Trophoblast cell (in vitro differentiated cells and primary cell): ENCODE data around the gene KIF7.

ENCODE experiments used
- DNase-seq, 2 donors: peaks; one replicate each; pipeline ENCODE4 v3.0.0-alpha.2; 2016
- H2AFZ ChIP-seq: 2 replicates; pipeline ENCODE4 v1.6.1; 2013; ENCODE audit warnings: low read length, moderate library complexity, mild to moderate bottlenecking; ENCODE audit not compliant: insufficient read depth, poor library complexity
- H2AK5ac ChIP-seq: 2 replicates; pipeline ENCODE4 v1.6.1; 2013; ENCODE audit warnings: mild to moderate bottlenecking, low read length
- H2BK120ac ChIP-seq: 2 replicates; pipeline ENCODE4 v1.6.1; 2013; ENCODE audit warnings: low read length, mild to moderate bottlenecking, moderate library complexity; ENCODE audit not compliant: insufficient read depth, poor library complexity
- H2BK12ac ChIP-seq: 2 replicates; pipeline ENCODE4 v1.6.1; 2013; ENCODE audit warnings: mild to moderate bottlenecking, low read length, moderate library complexity
- H2BK5ac ChIP-seq: 2 replicates; pipeline ENCODE4 v1.6.1; 2013; ENCODE audit warnings: low read length, low read depth, moderate library complexity, mild to moderate bottlenecking; ENCODE audit not compliant: poor library complexity
- H3K14ac ChIP-seq: 2 replicates; pipeline ENCODE4 v1.6.1; 2013; ENCODE audit warnings: mild to moderate bottlenecking, low read length
- H3K18ac ChIP-seq: 2 replicates; pipeline ENCODE4 v1.6.1; 2013; ENCODE audit warnings: mild to moderate bottlenecking, low read length
- H3K23ac ChIP-seq: 2 replicates; pipeline ENCODE4 v1.6.1; 2013; ENCODE audit warnings: low read length
- H3K27ac ChIP-seq: 2 replicates; pipeline ENCODE4 v1.5.1; 2013; ENCODE audit warnings: low read depth, mild to moderate bottlenecking, inconsistent platforms, low read length, moderate library complexity
- H3K27me3 ChIP-seq: 2 replicates; pipeline ENCODE4 v1.6.1; 2013; ENCODE audit warnings: inconsistent platforms, mild to moderate bottlenecking, low read length, moderate library complexity; ENCODE audit not compliant: insufficient read depth
- H3K36me3 ChIP-seq, 2 experiments: 1 replicate in 1 of 2; 2 replicates in 1 of 2; pipeline ENCODE4 v1.6.1; 2013; ENCODE audit warnings: low read length in 2 of 2, mild to moderate bottlenecking in 2 of 2, moderate library complexity in 1 of 2; ENCODE audit not compliant: insufficient read depth in 2 of 2, control insufficient read depth in 1 of 2
- H3K4ac ChIP-seq: 2 replicates; pipeline ENCODE4 v1.6.1; 2013; ENCODE audit warnings: low read depth, mild to moderate bottlenecking, low read length, moderate library complexity
- H3K4me1 ChIP-seq, 2 experiments: 1 replicate in 1 of 2; 2 replicates in 1 of 2; pipeline ENCODE4 v1.6.1; 2013; ENCODE audit warnings: low read length in 2 of 2, mild to moderate bottlenecking in 2 of 2, moderate library complexity in 1 of 2; ENCODE audit not compliant: insufficient read depth in 2 of 2, control insufficient read depth in 1 of 2
- H3K4me2 ChIP-seq: 2 replicates; pipeline ENCODE4 v1.6.1; 2013; ENCODE audit warnings: inconsistent platforms, mild to moderate bottlenecking, low read length, moderate library complexity
- H3K4me3 ChIP-seq: 2 replicates; pipeline ENCODE4 v1.5.1; 2013; ENCODE audit warnings: mild to moderate bottlenecking, low read depth, low read length, inconsistent platforms
- H3K79me1 ChIP-seq: one replicate; pipeline ENCODE4 v1.6.1; 2013; ENCODE audit warnings: low read length
- H3K79me2 ChIP-seq: 2 replicates; pipeline ENCODE4 v1.6.1; 2013; ENCODE audit warnings: low read length, mild to moderate bottlenecking; ENCODE audit not compliant: control insufficient read depth, insufficient read depth, poor library complexity
- H3K9ac ChIP-seq: 2 replicates; pipeline ENCODE4 v1.6.1; 2013; ENCODE audit warnings: mild to moderate bottlenecking, low read length
- H3K9me3 ChIP-seq: 2 replicates; pipeline ENCODE4 v1.6.1; 2013; ENCODE audit warnings: low read depth, mild to moderate bottlenecking, control low read depth, inconsistent platforms, low read length; ENCODE audit not compliant: insufficient read depth
- H4K12ac ChIP-seq: 2 replicates; pipeline ENCODE4 v1.6.1; 2013; ENCODE audit warnings: low read depth, mild to moderate bottlenecking, low read length, moderate library complexity
- H4K8ac ChIP-seq: 2 replicates; pipeline ENCODE4 v1.6.1; 2013; ENCODE audit warnings: low read depth, mild to moderate bottlenecking, low read length, moderate library complexity
- H4K91ac ChIP-seq: one replicate; pipeline ENCODE4 v1.6.1; 2013; ENCODE audit warnings: low read depth, mild to moderate bottlenecking, low read length, moderate library complexity
- WGBS: extraction: QIAGEN DNeasy Blood & Tissue Kit; methylation state at CpG from one replicate; pipeline ENCODE4 v1.1.7; 2013; ENCODE audit warnings: missing lambda C conversion rate; ENCODE audit not compliant: insufficient read length, insufficient coverage; ENCODE audit errors: extremely low coverage; 5-methylcytosine and 5-hydroxymethylcytosine counted together

The KIF7 gene

DNA sequence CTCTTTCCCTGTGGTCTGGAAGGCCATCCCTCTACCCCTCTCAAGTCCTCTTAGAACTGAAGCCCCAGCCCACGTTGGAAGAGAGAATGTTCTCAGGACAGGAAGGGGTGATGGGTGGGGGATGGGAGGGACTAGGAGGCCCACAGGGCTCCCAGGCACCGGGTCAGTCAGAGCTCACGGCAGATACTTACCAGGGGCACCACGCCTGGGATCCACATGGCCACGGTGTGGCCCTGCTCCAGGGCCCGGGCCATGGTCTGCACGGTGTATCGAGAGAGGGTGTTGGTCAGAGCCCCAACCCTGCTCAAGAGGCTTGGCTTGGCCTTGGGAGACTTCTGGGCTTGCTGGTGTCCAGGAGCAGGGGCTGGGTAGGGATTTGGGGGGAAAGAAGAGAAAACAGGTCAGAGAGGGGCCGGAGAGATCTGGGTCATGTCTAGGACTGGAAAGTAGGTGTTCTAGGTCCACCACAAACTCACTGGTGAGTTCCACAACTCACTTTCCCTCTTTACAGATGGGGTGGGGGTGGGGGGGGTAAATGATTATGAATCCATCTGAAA is 14.1 kb upstream of the KIF7 start:
- H3K23ac ChIP-seq, result no peak overlapping the region
- no peaks in the 10 kb centered on the region for H3K79me2 ChIP-seq
- H2BK12ac ChIP-seq, result no peak overlapping the region
- no peak overlapping the region for H2BK5ac ChIP-seq
- peaks cover 1% of the 10 kb centered on the region for H3K9me3 ChIP-seq
- H3K4me1 ChIP-seq, result peaks cover 0 to 6% of the 10 kb centered on the region in 2 experiments
- H2AK5ac ChIP-seq, result no peak overlapping the region
- H3K36me3 ChIP-seq, result no peaks in the 10 kb centered on the region
- WGBS, result no CpG with 5 or more reads among the region's 9 CpGs
- no peak overlapping the region for H4K91ac ChIP-seq
- no peak overlapping the region for H3K27ac ChIP-seq
- H2BK120ac ChIP-seq, result no peak overlapping the region
- no peak for DNase-seq
- H3K18ac ChIP-seq, result no peak overlapping the region
- H3K4me2 ChIP-seq, result no peak overlapping the region
- H3K27me3 ChIP-seq, result peaks cover 8% of the 10 kb centered on the region
- no peak overlapping the region for H2AFZ ChIP-seq
- no peak overlapping the region for H4K12ac ChIP-seq
- no peak overlapping the region for H3K4ac ChIP-seq
- H3K4me3 ChIP-seq, result peak overlapping the region; percentile 30
- peaks cover 4% of the 10 kb centered on the region for H3K79me1 ChIP-seq
- no peak overlapping the region for H3K9ac ChIP-seq
- no peak overlapping the region for H3K14ac ChIP-seq
- H4K8ac ChIP-seq, result no peak overlapping the region

DNA sequence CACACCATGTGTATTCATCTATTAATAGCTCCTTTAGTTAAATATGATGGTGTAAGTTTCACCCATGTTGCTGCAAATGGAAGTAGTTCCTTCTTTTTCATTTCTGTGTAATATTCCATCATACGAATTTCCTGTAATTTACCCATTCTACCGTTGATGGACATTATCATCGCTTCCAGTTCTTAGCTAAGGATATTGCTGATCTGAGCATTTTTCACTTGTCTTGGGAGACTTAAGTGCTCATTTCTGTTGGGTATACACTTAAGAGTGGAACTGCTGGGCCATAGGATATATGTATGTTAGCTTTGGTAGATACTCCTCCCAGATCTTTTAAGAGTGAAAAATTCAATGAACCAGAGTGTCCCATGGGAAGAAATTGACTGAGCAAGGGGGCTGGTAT is 12.9 kb upstream of the KIF7 start:
- WGBS, result no CpG with 5 or more reads among the region's 3 CpGs
- no peak overlapping the region for H3K14ac ChIP-seq
- no peaks in the 10 kb centered on the region for H3K79me2 ChIP-seq
- no peak overlapping the region for H3K4me2 ChIP-seq
- no peak overlapping the region for H2AFZ ChIP-seq
- no peak overlapping the region for H3K4me3 ChIP-seq
- no peaks in the 10 kb centered on the region for H3K36me3 ChIP-seq
- no peak for DNase-seq
- H4K91ac ChIP-seq, result no peak overlapping the region
- no peak overlapping the region for H3K18ac ChIP-seq
- no peak overlapping the region for H2BK120ac ChIP-seq
- H2BK5ac ChIP-seq, result no peak overlapping the region
- H4K12ac ChIP-seq, result no peak overlapping the region
- H3K4ac ChIP-seq, result no peak overlapping the region
- peaks cover 6% of the 10 kb centered on the region for H3K79me1 ChIP-seq
- H3K23ac ChIP-seq, result no peak overlapping the region
- H4K8ac ChIP-seq, result no peak overlapping the region
- H3K27ac ChIP-seq, result no peak overlapping the region
- H2BK12ac ChIP-seq, result no peak overlapping the region
- H3K9ac ChIP-seq, result no peak overlapping the region
- H2AK5ac ChIP-seq, result no peak overlapping the region
- H3K4me1 ChIP-seq, result peaks cover 0 to 6% of the 10 kb centered on the region in 2 experiments
- peaks cover 9% of the 10 kb centered on the region for H3K27me3 ChIP-seq
- H3K9me3 ChIP-seq, result peaks cover 1% of the 10 kb centered on the region

DNA sequence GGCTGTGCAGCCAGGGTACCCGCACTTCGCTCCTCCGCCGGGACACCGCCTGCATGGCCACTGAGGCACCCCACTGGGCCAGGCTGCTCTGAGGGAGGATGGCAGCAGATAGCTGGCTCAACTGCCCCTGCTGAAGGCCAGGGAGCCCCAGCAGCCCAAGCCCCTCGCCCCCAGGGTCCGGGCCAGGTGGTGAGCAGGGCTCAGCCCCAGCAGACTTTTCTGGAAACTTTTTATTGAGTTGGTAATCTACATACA is 12.4 kb upstream of the KIF7 start:
- H4K91ac ChIP-seq, result no peak overlapping the region
- H2BK5ac ChIP-seq, result no peak overlapping the region
- H3K23ac ChIP-seq, result no peak overlapping the region
- H2AK5ac ChIP-seq, result no peak overlapping the region
- H3K4me2 ChIP-seq, result no peak overlapping the region
- H3K18ac ChIP-seq, result no peak overlapping the region
- H4K8ac ChIP-seq, result no peak overlapping the region
- H2BK12ac ChIP-seq, result no peak overlapping the region
- H2AFZ ChIP-seq, result no peak overlapping the region
- no peaks in the 10 kb centered on the region for H3K79me2 ChIP-seq
- H3K9me3 ChIP-seq, result no peaks in the 10 kb centered on the region
- DNase-seq, result no peak
- H3K79me1 ChIP-seq, result peaks cover 6% of the 10 kb centered on the region
- peaks cover 0 to 8% of the 10 kb centered on the region in 2 experiments for H3K4me1 ChIP-seq
- no peak overlapping the region for H4K12ac ChIP-seq
- H2BK120ac ChIP-seq, result no peak overlapping the region
- H3K4ac ChIP-seq, result no peak overlapping the region
- no peak overlapping the region for H3K4me3 ChIP-seq
- peaks cover 9% of the 10 kb centered on the region for H3K27me3 ChIP-seq
- no peak overlapping the region for H3K9ac ChIP-seq
- H3K36me3 ChIP-seq, result no peaks in the 10 kb centered on the region
- WGBS, result no CpG with 5 or more reads among the region's 7 CpGs
- no peak overlapping the region for H3K14ac ChIP-seq
- H3K27ac ChIP-seq, result no peak overlapping the region

DNA sequence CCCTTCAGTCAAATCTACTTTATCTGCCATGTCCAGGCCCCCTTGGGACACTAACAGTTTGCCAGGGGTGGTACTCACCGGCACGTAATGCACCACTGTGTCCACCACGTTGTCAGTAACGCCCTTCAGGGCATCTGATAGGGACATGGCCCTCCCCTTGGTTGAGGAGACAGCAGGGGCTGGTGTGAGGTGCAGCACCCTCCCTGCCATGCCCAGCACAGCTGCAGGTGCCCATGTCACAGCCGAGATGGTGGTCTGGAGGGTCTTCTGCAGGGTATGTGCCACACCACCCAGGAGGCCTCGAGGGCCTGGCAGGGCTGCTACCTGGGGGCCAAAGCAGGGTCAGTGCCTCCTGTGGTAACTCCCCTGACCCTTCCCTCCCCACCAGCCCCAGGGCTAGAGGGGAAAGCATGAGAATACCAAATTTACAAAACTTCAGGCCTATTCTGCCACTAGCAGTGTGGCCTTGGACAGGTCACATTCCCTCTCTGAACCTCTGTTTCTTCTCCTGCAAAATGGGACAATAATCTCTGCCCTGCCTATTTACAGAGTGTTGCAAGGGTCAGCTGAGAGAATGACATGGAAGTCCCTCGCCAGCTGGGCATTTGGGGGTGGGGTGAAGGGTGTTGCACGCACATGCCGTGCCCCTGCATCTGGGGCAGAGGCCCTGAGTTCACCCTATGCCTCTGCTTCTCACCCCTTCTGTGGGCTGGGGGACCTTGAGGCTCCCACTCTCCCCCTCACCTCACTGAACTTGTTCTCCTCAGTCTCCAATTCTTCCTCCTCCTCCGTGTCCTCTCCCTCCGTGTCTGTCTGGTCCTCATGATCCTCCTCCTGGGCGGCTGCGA is 11.8 kb upstream of the KIF7 start:
- Histone ChIP-seq H4K8ac (no peak overlapping the region), H3K27me3 (peaks cover 9% of the 10 kb centered on the region), H4K91ac (no peak overlapping the region), H3K9ac (no peak overlapping the region), H2BK12ac (no peak overlapping the region), H3K14ac (no peak overlapping the region), H3K4me3 (no peak overlapping the region), H3K9me3 (no peaks in the 10 kb centered on the region), H4K12ac (no peak overlapping the region), H3K23ac (no peak overlapping the region), H3K27ac (no peak overlapping the region), H2AK5ac (no peak overlapping the region), H2AFZ (no peak overlapping the region), H3K4me1 (peaks cover 0 to 8% of the 10 kb centered on the region in 2 experiments), H2BK120ac (no peak overlapping the region), H3K79me1 (peaks cover 6% of the 10 kb centered on the region), H3K79me2 (no peaks in the 10 kb centered on the region), H3K18ac (no peak overlapping the region), H3K36me3 (no peaks in the 10 kb centered on the region), H3K4me2 (no peak overlapping the region), H3K4ac (no peak overlapping the region), H2BK5ac (no peak overlapping the region)
- no peak for DNase-seq
- WGBS, result no CpG with 5 or more reads among the region's 13 CpGs
